NCI-H187 treated with DMSO at 0.1 percent for 48 hours (cell line): Measurements from ENCODE around the gene KLHL40.
"Not testable (repeated sequence)": the region's sequence is repeated elsewhere in the genome, so short reads cannot be mapped to it uniquely, and the experiment has no call there.

Experiments
- DNase-seq: peaks from one replicate; lab custom pipeline; 2025; lab: John Stamatoyannopoulos, UW

Gene KLHL40

DNA sequence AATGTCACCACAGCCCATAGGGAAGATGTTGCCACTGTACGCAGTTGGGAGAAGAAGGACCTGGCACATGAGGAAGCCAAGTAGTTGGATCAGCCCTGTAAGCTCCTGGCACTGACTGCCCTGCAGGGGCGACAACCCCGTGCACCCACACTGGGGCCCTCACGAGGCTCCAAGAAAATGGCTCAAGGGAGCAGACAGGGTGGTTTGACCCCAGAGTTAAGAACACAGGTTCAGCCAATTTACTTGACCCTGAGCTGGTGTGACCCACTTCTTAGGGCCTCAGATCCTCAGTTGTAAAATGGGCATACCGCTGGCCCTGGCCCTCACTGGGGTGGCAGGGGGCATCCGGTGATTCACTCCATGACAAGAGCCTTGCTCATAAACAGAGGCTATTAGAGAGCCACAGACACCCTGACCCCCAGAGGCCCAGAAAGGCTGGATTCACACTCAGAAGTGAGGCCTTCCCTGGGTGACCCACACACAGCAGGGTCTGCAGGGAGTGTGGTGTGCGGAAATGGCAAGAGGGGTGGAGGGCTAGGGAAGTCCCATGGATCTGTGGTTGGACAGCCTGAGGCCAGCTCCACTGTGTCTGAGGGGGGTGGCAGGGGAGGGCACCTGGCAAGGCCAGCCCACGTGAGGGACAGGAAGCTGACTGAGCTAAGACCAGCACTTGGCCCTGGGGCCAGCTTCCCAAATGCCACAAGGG lies 19.0 kb downstream of the KLHL40 start:
- DNase-seq, result no peak

DNA sequence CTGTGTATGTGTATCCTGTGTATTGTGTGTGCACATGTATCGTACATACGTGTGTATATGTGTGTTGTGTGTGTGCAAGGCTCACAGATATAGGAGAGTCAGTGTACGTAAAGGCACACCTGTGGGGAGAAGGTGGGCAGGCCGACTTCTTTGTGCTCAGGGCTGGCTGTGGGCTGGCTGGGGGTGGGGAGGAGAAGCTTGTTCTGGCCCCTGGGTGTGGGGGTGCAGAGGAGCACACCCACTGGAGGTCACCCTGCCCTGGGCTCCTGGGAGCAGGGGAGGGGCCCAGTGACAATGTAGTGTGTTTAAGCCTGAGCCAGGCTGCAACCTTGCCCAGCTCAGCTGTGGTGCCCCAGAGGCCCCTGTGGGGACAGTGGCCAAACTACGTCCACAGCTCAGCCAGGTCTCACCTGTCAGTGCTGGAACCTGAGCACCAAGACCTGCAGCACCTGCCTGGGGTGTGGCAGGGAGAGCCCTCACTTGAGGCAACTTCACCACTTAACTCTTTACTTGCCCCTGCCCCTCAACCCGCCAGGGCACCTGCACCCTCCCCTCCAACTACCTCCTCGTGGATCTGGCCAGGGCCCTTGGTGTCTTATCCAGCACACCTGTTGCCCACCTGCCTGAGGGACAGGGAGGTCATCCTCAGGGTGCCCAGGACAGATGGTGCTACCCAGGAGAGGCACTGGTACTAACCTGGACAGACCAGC lies 19.9 kb downstream of the KLHL40 start:
- DNase-seq, result no peak

DNA sequence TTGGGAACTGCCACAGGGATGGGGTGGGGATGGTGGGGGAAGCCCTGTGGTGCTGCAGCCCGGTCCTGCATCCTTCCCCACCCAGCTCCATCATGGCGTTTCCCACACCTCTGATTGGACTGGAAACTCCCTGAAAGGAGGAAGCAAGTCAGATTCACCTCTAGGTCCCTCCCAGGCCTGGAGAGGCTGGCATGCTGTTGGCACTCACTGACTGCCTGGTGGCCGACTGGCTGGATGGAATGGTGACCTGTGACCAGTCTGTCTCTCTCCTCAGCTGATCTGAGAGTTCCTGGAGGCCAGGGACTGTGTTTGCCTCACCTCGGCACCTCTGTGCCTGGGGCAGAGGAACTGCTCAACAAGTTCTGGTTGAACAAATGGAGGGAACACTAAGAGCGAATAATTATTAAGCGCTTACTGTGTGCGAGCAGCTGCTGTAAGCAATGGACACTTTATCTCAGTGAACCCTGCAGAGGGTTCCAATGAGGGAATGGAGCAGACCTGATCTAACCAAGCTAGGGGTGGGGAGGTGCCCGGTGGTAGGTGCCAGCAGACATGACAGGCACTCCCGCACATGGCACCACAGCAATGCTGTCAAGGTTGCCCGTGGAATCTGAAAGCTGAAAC lies 20.7 kb downstream of the KLHL40 start:
- no peak for DNase-seq

DNA sequence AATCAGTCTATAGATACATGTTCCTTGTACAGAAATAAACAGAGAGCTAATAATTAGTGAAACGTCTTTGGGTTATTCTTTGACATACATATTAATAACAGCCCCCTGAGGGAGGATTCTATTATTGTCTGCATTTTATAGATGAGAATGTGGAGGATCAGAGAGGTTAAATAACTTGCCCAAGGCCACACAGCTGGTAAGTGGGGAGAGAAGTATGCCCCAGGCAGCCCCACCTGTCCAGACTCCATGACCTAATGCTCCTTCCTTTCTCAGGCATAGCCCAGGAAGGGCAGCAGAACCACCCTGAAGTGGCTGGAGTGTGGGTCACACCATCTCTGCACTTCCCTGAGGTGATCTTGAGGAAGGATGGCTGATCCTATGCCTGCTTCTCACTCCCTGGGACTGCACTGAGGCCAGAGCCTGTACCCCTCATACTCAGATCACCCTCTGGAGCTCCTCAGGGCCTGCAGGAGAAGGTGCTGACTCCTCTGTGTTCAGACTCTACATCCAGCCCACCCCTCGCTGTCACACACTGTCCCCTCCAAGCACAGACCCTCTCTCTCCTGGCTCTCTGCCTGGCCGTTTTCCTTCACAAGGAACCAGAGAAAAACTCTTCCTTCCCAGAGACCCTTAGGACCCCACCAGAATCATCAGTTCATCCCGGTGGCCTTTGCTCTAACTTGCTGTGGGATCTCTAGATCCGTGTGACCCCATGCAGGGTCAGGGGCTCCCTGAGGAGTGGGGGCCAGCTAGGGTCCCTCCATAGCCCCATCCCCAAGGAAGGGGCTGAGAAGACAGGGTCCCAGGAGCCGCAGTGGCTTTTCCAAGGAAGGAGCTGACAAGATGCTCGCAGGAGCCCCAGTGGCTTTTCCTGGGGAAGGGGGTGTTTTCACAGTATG lies 21.6 kb downstream of the KLHL40 start:
- no peak for DNase-seq

DNA sequence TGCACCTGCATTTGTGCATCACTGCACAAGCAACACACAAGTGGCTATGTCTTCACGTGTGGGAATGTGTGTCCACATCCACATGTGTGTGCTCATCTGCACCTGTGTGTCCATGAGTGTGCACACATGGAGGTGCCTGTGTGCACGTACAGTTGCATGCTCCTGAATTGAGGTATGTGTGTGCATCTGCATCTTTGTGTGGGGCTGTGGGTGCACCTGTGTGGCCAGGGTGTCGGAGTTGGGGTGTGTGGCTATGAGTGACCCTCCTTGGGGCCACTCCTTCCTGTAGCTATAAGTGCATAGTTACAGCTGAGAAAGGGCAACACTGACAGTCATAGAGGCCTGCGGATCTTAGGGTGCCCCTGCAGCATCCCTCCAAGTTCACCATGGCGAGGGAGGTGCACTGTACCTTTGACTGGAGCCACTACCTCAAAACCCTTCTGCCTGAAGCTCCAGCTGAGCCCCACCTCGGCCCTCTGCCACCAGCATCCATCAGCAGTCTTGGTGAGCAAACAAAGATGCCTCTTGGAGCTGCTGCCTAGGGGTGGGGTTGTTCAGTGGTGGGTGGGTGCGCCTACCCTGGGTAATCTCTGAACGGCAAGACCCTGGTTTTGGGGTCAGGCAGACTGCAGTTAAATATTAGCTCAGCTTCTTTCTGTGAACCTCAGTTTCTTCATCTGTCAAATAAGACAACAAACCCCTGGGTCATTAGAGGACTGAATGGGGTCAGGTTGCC lies 22.5 kb downstream of the KLHL40 start:
- DNase-seq, result no peak

GRCh38 chr3:42708611-42709151 lies 23.3 kb downstream of the KLHL40 start:
- DNase-seq, result no peak

DNA sequence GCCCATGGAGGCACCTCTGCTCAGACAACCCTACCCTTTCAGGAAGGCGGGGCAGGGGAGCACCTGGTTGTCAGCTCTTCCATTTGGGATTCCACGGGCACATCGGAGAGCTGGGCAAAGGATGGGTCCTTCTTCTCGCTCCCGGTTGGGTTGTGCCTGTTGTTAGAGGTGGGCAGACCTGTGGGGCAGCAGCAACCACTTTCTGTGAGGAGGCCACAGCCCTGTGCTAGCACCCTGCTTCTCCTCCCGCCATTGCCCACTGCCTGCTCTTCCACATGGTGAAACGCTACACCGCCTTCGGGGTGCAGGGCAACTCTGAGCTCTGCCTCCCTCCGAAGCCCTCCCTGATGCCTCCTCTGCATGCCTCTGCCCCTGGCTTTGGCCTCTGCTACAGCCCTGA lies 24.3 kb downstream of the KLHL40 start:
- no peak for DNase-seq

DNA sequence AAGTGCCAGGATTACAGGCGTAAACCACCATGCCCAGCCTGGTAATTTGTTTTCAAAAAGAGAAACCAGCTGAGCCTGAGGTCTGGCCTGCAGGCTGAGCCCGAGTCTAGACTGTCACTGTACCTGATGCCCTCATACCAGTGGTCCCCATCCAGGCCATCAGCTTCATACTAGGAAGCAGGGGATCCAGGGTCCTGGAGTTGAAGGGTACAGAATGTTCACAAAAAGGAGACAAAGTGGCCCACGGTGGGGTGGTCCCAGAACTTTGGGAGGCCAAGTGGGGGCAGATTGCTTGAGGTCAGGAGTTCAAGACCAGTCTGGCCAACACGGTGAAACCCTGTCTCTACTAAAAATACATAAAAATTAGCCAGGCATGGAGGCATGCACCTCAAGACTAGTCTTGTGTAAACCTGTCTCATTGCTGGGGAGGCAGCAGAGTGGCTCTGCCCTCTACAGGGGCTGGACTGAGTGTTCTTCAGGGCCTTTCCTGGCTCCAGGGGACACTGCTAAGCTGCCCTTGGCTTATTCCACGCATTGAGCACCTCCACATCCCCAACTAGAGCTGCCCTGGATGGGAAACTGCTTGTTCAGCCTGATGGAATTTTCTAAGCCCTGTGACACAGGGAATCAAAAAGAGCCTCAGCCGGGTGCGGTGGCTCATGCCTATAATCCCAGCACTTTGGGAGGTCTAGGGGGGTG lies 25.1 kb downstream of the KLHL40 start:
- no peak for DNase-seq

DNA sequence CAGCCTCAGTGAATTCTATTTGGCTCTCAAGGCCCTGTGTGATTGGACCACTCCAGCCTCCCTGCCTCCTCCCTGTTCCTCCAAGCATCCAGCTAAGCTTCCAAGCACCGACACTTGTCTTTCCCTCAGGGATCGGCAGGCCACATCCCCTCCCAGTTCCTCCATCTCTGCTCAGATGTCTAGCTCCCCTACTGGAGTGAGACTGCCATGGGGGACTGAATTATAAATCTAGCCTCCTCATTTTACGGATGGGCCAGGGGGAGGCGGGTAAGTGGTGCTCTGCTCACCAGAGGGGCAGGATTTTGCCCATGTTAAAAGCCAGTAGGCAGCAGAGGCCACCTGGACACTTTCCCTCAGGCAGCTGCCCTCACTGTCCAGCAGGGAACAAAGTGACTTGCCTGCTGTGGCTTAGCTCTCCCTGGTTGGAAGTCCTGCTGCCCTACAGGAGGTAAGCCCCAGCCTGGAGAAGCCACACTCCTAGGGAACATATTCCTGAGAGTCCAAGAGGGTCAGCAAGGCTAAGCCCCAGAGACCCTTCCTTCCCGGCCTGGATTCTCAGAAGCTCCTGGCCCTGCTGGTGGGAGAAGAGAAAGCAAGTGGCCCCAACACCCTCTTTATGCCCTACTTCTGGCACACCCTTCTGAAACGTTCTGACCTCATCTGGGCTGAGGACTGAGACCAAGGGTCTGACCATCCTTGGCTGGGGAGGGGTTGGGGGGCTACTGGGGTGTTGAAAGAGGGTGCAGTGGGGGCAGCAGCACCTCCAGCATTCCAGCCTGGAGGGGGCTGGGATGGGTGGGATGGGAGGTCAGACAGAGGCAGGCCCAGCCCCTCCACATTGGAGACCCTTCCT lies 26.4 kb downstream of the KLHL40 start:
- no peak for DNase-seq

- no peak for DNase-seq
Measured at GRCh38 chr3:42712344-42712648, 27.0 kb downstream of the KLHL40 start.

DNA sequence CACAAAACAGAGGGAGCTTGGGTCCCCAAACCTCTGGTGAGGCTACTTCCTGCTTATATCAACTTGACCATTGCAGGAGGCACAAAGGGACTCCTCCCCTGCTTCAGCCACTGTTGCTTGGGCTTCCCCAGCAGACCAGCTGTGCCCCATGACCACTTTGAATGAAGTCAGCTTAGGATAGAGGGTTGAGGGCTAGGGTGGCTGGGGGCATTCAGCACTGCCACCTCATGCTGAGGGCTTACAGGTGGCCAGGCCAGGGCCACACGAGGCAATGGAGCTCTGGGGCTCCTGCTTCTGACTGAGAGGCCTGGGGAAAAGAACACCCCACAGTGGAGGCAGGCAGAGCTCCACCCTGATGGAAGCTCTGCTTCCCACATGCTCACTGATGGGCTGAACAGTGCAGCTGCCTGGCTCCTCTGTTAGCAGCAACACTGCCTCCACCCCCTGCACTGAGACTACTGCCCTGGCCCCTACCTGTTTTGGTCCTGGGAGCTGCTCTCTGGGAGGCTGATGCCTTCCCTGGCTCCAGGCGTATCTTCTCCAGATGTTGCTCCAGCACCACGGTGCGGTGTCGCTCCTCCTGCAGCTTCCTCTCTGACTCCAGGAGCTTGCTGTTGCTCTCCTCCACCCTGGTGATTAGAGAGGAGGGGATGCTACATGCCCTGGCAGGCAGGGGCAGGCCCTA lies 27.5 kb downstream of the KLHL40 start:
- no peak for DNase-seq

DNA sequence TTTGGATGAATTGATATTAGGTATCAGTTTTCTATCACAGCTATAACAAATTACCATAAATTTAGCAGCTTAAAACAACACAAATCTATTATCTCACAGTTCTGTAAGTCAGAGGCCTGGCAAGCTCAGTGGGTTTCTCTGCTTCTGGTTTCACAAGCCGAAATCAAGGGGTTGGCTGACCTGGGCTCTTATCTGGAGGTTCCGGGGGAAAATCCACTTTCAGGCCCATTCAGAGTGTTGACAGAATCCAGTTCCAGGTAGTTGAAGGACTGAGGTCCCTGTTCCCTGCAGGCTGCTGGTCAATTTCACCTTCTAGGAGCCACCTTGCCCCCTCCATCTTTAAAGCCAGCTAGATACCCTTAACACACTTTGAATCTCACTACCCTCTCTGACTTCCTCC lies 28.4 kb downstream of the KLHL40 start:
- DNase-seq, result no peak

DNA sequence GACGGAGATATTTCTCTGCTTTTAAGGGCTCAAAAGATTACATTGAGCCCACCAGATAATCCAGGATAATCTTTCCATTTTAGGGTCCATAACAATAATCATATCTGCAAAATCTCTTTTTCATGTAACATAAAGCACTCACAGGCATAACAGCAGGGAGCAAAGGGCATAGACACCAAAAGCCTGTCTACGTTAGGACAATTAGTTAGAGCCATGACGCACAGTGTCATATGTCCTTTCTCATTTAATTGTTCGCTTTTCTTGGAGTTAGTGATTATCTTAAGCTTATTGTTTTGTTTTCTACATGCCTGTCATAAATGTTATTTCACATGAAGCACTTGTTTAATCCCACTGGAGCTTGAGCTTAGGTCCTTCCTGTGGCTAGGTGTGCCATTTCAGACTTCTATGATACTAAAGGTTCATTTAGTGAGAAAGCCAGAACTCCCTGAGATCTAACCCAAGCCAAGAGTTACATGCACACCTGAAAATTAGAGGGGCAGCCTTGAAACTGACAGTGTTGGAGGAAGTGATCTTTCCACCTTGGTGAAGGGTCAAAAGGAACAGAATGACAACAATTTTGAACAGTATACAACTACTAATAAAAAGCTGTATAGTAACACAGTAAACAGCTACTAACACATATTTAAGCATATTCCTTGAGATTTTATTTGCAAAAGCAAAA lies 29.0 kb downstream of the KLHL40 start:
- no peak for DNase-seq

GRCh38 chr3:42717306-42717705 lies 32.0 kb downstream of the KLHL40 start:
- DNase-seq, result no peak

DNA sequence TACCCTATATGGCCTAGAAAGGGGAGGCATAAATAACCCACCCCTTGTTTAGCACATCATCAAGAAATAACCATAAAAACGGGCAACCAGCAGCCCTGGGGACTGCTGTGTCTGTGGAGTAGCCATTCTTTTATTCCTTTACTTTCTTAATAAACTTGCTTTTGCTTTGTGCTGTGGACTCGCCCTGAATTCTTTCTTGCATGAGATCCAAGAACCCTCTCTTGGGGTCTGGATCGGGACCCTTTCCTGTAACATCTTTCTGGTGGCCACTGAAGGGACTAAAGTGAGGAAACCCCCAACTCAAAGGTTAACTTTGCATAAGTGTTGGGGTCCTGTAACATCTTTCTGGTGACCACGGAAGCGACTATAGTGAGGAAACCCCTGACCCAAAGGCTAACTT lies 33.0 kb downstream of the KLHL40 start:
- no peak for DNase-seq

DNA sequence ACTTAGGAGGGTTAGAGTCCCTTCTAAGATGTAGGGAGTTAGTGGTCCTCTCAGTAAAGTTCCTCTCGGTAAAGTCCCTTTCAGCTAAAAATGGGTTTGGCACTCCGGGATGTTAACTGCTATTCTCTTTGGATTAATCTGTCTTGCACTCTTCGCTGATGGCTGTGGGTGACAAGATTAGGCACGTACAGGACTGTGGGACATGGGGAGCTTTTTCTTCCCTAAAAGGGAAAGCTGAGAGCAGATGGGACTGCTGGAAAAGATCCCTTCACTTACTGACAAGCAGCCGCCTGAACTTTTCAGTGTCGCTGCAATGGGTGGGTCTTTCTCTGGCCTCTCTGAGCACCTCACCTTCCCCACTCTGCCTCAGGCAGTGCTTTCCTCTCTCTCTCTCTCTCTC lies 33.7 kb downstream of the KLHL40 start:
- no peak for DNase-seq

DNA sequence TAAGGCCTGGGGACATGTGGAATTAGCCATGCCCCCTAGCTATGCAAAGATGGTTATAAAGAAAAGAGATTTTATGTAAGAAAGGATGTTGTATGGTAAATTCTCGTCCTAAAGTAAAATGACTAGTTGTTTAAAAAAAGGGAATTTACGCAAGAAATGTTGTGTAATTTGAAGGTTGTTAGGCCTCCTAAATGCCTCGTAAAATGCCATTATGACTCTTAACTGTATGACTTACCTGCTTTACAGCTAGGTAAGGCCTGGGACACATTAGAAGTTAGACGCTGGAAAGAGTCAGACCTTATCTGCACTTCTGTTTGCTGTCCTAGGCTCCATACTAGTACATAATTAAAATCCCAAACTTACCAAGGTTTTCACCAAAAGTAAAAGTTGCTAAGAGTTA lies 34.8 kb downstream of the KLHL40 start:
- no peak for DNase-seq

DNA sequence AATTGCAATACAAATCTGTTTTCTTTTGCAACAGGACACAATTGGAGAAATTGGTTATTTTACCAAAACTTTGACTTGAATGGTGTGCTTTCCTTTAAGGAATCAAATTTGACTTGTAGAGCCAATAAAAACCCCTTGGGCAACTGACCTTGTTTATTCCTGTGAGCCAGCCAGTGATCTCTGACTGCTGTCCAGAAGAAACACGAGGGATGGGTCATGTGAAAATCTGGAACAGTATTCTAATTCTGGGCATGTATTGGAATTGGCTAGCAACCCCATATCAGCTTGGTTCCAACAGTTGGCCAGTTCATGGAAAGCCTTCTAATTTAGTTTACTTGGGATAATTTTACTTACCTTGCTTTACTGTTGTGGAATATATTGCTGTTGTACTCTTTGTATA lies 36.4 kb downstream of the KLHL40 start:
- DNase-seq, result no peak

DNA sequence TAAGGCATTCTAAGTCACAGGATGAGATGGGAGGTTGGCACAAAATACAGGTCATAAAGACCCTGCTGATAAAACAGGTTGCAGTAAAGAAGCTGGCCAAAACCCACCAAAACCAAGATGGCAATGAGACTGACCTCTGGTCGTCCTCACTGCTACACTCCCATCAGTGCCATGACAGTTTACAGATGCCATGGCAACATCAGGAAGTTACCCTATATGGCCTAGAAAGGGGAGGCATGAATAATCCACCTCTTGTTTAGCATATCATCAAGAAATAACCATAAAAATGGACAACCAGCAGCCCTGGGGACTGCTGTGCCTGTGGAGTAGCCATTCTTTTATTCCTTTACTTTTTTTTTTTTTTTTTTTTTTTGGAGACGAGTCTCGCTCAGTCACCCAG lies 37.1 kb downstream of the KLHL40 start:
- not testable (repeated sequence) for DNase-seq
